ENCODE data around the gene BTBD1.

GRCh38 chr15:83108266-83109219 is 41.5 kb upstream of the BTBD1 start:
- TF ChIP-seq CTCF (IDR thresholded peaks at IDR 0.05; ENCODE audit: borderline replicate concordance, extremely low read depth, low read length, poor library complexity, severe bottlenecking) (no peak), EZH2 (IDR thresholded peaks at IDR 0.05; ENCODE audit: borderline replicate concordance, low read depth, low read length, severe bottlenecking) (no peak)
